ENCODE results near the gene OR51I2. TPM values are rescaled to one million over a fixed set of nuclear protein-coding genes. Genes with fewer than 3 reads are reported as not detected.

The OR51I2 gene, protein sequence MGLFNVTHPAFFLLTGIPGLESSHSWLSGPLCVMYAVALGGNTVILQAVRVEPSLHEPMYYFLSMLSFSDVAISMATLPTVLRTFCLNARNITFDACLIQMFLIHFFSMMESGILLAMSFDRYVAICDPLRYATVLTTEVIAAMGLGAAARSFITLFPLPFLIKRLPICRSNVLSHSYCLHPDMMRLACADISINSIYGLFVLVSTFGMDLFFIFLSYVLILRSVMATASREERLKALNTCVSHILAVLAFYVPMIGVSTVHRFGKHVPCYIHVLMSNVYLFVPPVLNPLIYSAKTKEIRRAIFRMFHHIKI
- total RNA-seq = not detected

DNA sequence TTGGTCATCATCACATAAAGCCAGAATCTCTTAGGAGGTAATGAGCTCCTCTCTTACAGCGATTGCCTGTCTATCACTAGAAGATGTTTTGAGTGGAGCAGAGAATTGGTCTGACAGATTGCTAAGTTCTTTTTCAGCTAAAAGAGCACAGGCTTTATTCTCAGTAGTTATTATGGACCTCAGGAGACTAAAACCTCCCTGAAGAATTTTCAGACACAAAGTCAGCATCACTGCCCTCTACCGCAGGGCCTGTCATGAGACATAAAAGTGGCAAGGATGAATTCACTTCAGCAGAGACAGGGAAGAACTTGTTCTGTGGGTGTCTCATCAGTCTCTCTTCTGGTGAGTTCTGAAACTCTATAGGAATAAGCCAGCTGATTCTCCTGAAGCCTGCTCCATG, at the start of gene OR51I2:
Gene OR51I2 (plus strand): TSS at position 301 of the 400 bp plus-strand sequence. CDS start 4,166 bp downstream, outside the sequence.
- Mint-ChIP-seq H3K9me3 (ENCODE audit: low read depth) (no peaks in the 10 kb centered on the region), H3K27me3 (peaks cover 2% of the 10 kb centered on the region), H3K36me3 (ENCODE audit: low read depth) (no peaks in the 10 kb centered on the region), H3K4me3 (no peak within 1 kb of the TSS), H3K27ac (no peak within 1 kb of the TSS), H3K4me1 (no peaks in the 10 kb centered on the region)
- intact Hi-C loops (cut with DNase I, micrococcal nuclease) = no loop called here
- DNase-seq = no peak
- ATAC-seq = no peak
- CTCF ChIA-PET = no interaction called here
- POLR2A ChIA-PET = no interaction called here

DNA sequence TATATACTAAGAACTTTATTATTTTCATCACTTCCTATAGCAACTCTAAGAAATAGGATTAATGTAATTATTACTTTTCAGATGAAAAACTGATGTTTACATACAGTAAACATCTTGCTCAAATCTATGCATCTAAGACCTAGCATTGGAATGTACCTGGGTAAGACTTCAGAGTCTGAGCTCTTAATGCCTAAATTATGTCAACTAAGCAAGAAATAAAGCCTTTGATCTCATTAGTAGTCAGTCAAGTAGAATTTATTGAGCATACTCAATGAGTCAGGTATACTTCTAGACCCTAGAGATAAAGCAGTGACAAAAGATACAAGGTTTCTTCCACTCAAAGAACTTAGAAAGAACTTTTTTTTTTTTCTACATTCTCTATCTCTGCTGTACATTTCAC, 44.0 kb upstream of the OR51I2 start:
- DNase-seq (no peak), ATAC-seq (no peak)
- POLR2A ChIA-PET = no interaction called here
- H3K36me3 Mint-ChIP-seq (ENCODE audit: low read depth) = no peaks in the 10 kb centered on the region
- intact Hi-C loops (cut with DNase I, micrococcal nuclease) = no loop called here
- no peaks in the 10 kb centered on the region for H3K4me1 Mint-ChIP-seq
- no peak overlapping the region for H3K27ac Mint-ChIP-seq
- H3K4me3 Mint-ChIP-seq = no peak overlapping the region
- H3K27me3 Mint-ChIP-seq = peaks cover 20% of the 10 kb centered on the region
- H3K9me3 Mint-ChIP-seq (ENCODE audit: low read depth) = peaks cover 2% of the 10 kb centered on the region
- CTCF ChIA-PET = interaction anchor here (0.7 kb wide), 1 partner anchor 1090 kb away, joined by 3 read pairs; no protein-coding TSS in a partner anchor

DNA sequence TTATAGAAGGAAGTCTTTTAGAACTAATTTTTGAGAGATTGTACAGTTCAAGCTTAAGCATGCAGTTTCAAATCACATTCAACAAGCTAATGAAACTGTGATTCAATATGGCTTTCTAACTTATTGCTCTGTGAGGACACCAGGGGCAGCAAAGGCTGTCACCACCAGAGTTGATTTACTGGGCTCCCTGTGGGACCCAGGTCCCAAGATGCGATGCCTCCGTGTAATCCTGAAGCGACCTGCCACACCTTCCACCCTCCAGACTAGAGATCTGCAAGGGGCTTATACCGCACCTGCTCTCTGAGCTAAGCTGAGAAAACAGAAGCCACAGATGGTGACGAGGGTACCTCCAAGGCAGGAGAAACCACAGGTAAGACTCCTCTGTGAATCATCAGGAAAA, 28.1 kb upstream of the OR51I2 start:
- POLR2A ChIA-PET = no interaction called here
- intact Hi-C loops (cut with DNase I, micrococcal nuclease) = no loop called here

GRCh38 chr11:5421811-5422210, 27.3 kb upstream of the OR51I2 start, which contains the start of gene OR51Q1:
TSS of gene OR51Q1 (plus strand) at chr11:5422111. CDS start at chr11:5422201, 90 bp downstream.
- CTCF ChIA-PET = no interaction called here
- Mint-ChIP-seq H3K27ac (no peak within 1 kb of the TSS), H3K4me3 (no peak within 1 kb of the TSS), H3K36me3 (ENCODE audit: low read depth) (no peaks in the 10 kb centered on the region), H3K27me3 (peaks cover 14% of the 10 kb centered on the region), H3K9me3 (ENCODE audit: low read depth) (no peaks in the 10 kb centered on the region), H3K4me1 (no peaks in the 10 kb centered on the region)
- intact Hi-C loops (cut with DNase I, micrococcal nuclease) = no loop called here
- POLR2A ChIA-PET = no interaction called here
- no peak for DNase-seq
- no peak for ATAC-seq

More for the DNA sequence above, 28.1 kb upstream of the OR51I2 start:
- H3K36me3 Mint-ChIP-seq (ENCODE audit: low read depth) = no peaks in the 10 kb centered on the region
- peaks cover 14% of the 10 kb centered on the region for H3K27me3 Mint-ChIP-seq
- H3K27ac Mint-ChIP-seq = no peak overlapping the region
- no peaks in the 10 kb centered on the region for H3K9me3 Mint-ChIP-seq (ENCODE audit: low read depth)
- no peak for DNase-seq
- H3K4me3 Mint-ChIP-seq = no peak overlapping the region
- CTCF ChIA-PET = no interaction called here
- no peaks in the 10 kb centered on the region for H3K4me1 Mint-ChIP-seq
- ATAC-seq = no peak

- intact Hi-C loops (cut with DNase I, micrococcal nuclease) = no loop called here
- ATAC-seq (no peak), DNase-seq (no peak)
- H3K4me3 Mint-ChIP-seq = no peak overlapping the region
- H3K27me3 Mint-ChIP-seq = peaks cover 18% of the 10 kb centered on the region
- no peaks in the 10 kb centered on the region for H3K36me3 Mint-ChIP-seq (ENCODE audit: low read depth)
- ChIA-PET CTCF (no interaction called here), POLR2A (no interaction called here)
- no peaks in the 10 kb centered on the region for H3K4me1 Mint-ChIP-seq
- H3K9me3 Mint-ChIP-seq (ENCODE audit: low read depth) = no peaks in the 10 kb centered on the region
- no peak overlapping the region for H3K27ac Mint-ChIP-seq
Observed at GRCh38 chr11:5423131-5423530, 26.0 kb upstream of the OR51I2 start.

GRCh38 chr11:5441414-5441813, 7.7 kb upstream of the OR51I2 start, which contains the start of gene OR51I1:
TSS of gene OR51I1 (minus strand) at chr11:5441514. CDS start at chr11:5441514, 0 bp downstream.
- ATAC-seq = no peak
- intact Hi-C loops (cut with DNase I, micrococcal nuclease) = no loop called here
- DNase-seq = no peak
- CTCF ChIA-PET = no interaction called here
- H3K27me3 Mint-ChIP-seq = peaks cover 11% of the 10 kb centered on the region
- H3K4me1 Mint-ChIP-seq = no peaks in the 10 kb centered on the region
- no peak within 1 kb of the TSS for H3K4me3 Mint-ChIP-seq
- H3K9me3 Mint-ChIP-seq (ENCODE audit: low read depth) = no peaks in the 10 kb centered on the region
- H3K27ac Mint-ChIP-seq = no peak within 1 kb of the TSS
- POLR2A ChIA-PET = no interaction called here
- no peaks in the 10 kb centered on the region for H3K36me3 Mint-ChIP-seq (ENCODE audit: low read depth)

GRCh38 chr11:5443835-5444393, 5.2 kb upstream of the OR51I2 start:
- DNase-seq (no peak), ATAC-seq (no peak)
- CTCF ChIA-PET = no interaction called here
- intact Hi-C loops (cut with DNase I, micrococcal nuclease) = no loop called here
- H3K36me3 Mint-ChIP-seq (ENCODE audit: low read depth) = no peaks in the 10 kb centered on the region
- no peak overlapping the region for H3K4me3 Mint-ChIP-seq
- H3K27ac Mint-ChIP-seq = no peak overlapping the region
- no peaks in the 10 kb centered on the region for H3K4me1 Mint-ChIP-seq
- H3K9me3 Mint-ChIP-seq (ENCODE audit: low read depth) = no peaks in the 10 kb centered on the region
- H3K27me3 Mint-ChIP-seq = peaks cover 13% of the 10 kb centered on the region
- POLR2A ChIA-PET = no interaction called here

DNA sequence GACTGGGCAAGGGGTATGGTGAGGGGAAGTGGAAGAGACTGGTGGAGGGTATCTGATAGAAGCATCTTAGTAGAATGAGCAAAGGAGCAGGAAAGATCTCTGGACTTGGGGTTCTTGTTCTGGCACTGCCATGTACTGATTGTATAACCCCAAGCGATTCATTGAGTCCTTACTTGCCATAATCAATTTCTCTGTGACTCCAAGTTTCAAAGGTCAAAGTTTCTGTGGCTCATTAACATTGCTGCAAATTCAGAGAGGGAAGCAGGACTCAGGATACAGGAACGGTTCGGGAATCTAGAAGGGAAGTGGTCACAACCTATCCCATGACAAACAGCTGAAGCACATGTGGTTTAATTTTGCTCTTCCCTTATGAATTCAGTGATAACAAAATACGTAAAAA, 309 bp downstream of the OR51I2 start:
- ChIA-PET POLR2A (no interaction called here), CTCF (no interaction called here)
- H3K4me1 Mint-ChIP-seq = no peaks in the 10 kb centered on the region
- intact Hi-C loops (cut with DNase I, micrococcal nuclease) = no loop called here
- no peaks in the 10 kb centered on the region for H3K36me3 Mint-ChIP-seq (ENCODE audit: low read depth)
- H3K9me3 Mint-ChIP-seq (ENCODE audit: low read depth) = no peaks in the 10 kb centered on the region
- ATAC-seq = no peak
- H3K27me3 Mint-ChIP-seq = peaks cover 2% of the 10 kb centered on the region
- H3K27ac Mint-ChIP-seq = no peak overlapping the region
- no peak for DNase-seq
- H3K4me3 Mint-ChIP-seq = no peak overlapping the region

DNA sequence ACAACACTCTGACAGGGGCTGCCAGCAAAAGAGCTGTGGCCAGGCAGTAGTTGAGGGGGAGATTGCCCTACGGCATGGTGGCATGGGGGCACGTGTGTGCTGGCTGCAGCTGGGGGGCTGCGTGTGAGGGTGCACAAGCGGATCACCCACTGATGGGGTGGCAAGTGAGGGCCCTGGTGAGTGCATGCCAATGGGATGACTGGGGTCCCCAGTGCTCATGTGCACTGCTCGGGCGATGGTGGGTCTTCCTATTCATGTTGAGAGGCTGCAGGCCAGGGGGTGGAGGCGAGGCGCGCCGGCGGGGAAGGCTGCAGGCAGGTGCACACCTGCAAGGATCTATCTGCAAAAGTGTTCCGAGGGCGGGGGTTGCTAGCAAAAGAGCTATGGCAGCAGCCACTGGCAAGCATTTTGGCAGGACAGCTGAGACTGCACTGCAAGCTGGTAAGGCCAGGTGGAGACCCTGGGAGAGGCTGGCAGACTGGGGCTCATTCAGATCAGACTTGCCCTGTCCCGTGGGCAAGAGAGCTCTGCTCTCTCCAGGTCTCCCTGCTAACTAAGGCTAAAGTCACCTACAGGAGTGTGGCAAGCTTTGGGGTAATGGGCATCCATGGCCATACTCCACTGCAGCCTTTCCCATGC, 12.0 kb downstream of the OR51I2 start:
- intact Hi-C loops (cut with DNase I, micrococcal nuclease) = no loop called here
- Mint-ChIP-seq H3K27me3 (no peaks in the 10 kb centered on the region), H3K9me3 (ENCODE audit: low read depth) (no peaks in the 10 kb centered on the region), H3K36me3 (ENCODE audit: low read depth) (no peaks in the 10 kb centered on the region), H3K4me1 (no peaks in the 10 kb centered on the region), H3K4me3 (no peak overlapping the region), H3K27ac (no peak overlapping the region)
- ChIA-PET CTCF (interaction anchor here (0.5 to 1.9 kb wide), 4 partner anchors 12 to 850 kb away, joined by 3 to 6 read pairs (median 3); no protein-coding TSS in a partner anchor), POLR2A (no interaction called here)
- no peak for DNase-seq
- no peak for ATAC-seq

DNA sequence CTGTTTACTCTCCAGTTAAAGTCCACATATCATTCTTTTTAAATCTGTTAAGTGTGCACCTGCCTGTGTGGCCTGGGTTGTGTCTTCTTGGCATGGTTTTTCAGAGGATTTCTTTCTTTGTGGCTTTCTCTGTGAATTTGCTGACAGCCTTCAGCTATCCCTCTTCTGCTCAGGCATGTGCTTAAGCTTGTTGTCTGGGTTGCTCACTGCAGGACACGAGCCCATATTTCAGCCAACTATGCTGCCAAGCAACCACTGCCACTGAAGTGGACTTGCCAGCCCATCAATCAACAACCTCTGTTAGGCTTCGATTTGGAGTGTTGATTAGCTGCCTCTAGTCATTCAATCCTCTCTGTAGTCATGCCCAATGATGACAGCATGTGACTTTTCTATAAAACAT, 18.4 kb downstream of the OR51I2 start:
- no peaks in the 10 kb centered on the region for H3K9me3 Mint-ChIP-seq (ENCODE audit: low read depth)

GRCh38 chr11:5473921-5474320, 24.8 kb downstream of the OR51I2 start:
- Mint-ChIP-seq H3K4me1 (no peaks in the 10 kb centered on the region), H3K36me3 (ENCODE audit: low read depth) (no peaks in the 10 kb centered on the region), H3K27me3 (peaks cover 17% of the 10 kb centered on the region), H3K9me3 (ENCODE audit: low read depth) (no peaks in the 10 kb centered on the region), H3K4me3 (no peak overlapping the region), H3K27ac (no peak overlapping the region)
- intact Hi-C loops (cut with DNase I, micrococcal nuclease) = no loop called here
- DNase-seq (no peak), ATAC-seq (no peak)
- CTCF ChIA-PET = interaction anchor here (1.5 kb wide), 1 partner anchor 14 kb away, joined by 3 read pairs; no protein-coding TSS in a partner anchor
- POLR2A ChIA-PET = no interaction called here

More for the DNA sequence above, 18.4 kb downstream of the OR51I2 start:
- ChIA-PET POLR2A (no interaction called here), CTCF (no interaction called here)
- Mint-ChIP-seq H3K27me3 (peaks cover 13% of the 10 kb centered on the region), H3K27ac (no peak overlapping the region), H3K4me3 (no peak overlapping the region), H3K36me3 (ENCODE audit: low read depth) (no peaks in the 10 kb centered on the region), H3K4me1 (no peaks in the 10 kb centered on the region)
- intact Hi-C loops (cut with DNase I, micrococcal nuclease) = no loop called here
- DNase-seq (no peak), ATAC-seq (no peak)

All from activated CD4-positive, alpha-beta T cell treated with anti-CD3 and anti-CD28 coated beads for 36 hours (primary cell).